NCI-H526 (cell line): ENCODE data around the gene SRPK2.
"Not testable (repeated sequence)": the region's sequence is repeated elsewhere in the genome, so short reads cannot be mapped to it uniquely, and the experiment has no call there.

ENCODE experiments used
- DNase-seq, 2 experiments: peaks; one replicate each; lab custom pipeline; 2025; lab: John Stamatoyannopoulos, UW

Gene SRPK2

GRCh38 chr7:105304040-105304895 is 84.5 kb downstream of the SRPK2 start:
- peak; percentile 47 to 54 for DNase-seq

DNA sequence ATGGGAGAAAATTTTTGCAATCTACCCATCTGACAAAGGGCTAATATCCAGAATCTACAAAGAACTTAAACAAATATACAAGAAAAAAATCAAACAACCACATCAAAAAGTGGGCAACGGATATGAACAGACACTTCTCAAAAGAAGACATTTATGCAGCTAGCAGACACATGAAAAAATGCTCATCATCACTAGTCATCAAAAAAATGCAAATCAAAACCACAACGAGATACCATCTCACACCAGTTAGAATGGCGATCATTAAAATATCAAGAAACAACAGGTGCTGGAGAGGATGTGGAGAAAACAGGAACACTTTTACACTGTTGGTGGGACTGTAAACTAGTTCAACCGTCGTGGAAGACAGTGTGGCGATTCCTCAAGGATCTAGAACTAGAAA is 88.1 kb downstream of the SRPK2 start:
- DNase-seq = peak; percentile 43 to 58

GRCh38 chr7:105298439-105298894 is 90.3 kb downstream of the SRPK2 start:
- DNase-seq = no peak

GRCh38 chr7:105297985-105298384 is 90.7 kb downstream of the SRPK2 start:
- DNase-seq = no peak

DNA sequence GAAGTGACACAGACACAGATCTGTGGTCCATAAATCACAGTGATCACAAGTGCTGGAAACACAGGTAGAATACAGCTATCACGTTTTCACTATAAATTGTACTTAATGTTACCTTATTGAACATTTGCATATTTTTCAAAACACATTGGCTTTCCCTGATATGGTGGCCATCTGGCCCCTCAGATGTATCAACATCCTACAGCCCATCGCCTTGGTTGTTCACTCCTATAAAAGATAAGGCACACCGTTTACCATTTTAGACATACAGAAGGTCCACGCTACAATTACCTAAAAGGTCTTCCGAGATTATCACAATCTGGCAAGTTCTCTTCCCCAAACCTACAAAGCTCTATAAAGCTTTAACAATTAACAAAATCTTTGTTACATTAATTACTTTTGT is 91.4 kb downstream of the SRPK2 start:
- no peak for DNase-seq

- no peak for DNase-seq
Observed at GRCh38 chr7:105296491-105296890, 92.2 kb downstream of the SRPK2 start.

GRCh38 chr7:105295596-105296352 is 92.9 kb downstream of the SRPK2 start:
- DNase-seq = no peak

DNA sequence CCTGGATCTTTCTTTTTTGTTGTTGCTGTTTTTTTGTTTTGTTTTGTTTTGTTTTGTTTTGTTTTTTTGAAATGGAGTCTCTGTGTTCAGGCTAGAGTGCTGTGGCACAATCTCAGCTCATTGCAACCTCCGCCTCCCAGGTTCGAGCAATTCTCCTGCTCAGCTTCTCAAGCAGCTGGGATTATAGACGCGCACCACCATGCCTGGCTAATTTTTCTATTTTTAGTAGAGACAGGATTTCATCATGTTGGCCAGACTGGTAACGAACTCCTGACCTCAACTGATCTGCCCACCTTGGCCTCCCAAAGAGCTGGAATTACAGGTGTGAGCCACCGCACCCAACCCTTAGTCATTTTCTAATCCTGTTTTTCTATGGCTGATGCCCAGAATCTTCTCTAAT is 94.2 kb downstream of the SRPK2 start:
- not testable (repeated sequence) for DNase-seq

- DNase-seq = no peak
Observed at GRCh38 chr7:105289704-105290103, 99.0 kb downstream of the SRPK2 start.

GRCh38 chr7:105286441-105286840 is 102.3 kb downstream of the SRPK2 start:
- DNase-seq = no peak

GRCh38 chr7:105285118-105285874 is 103.4 kb downstream of the SRPK2 start:
- no peak for DNase-seq

DNA sequence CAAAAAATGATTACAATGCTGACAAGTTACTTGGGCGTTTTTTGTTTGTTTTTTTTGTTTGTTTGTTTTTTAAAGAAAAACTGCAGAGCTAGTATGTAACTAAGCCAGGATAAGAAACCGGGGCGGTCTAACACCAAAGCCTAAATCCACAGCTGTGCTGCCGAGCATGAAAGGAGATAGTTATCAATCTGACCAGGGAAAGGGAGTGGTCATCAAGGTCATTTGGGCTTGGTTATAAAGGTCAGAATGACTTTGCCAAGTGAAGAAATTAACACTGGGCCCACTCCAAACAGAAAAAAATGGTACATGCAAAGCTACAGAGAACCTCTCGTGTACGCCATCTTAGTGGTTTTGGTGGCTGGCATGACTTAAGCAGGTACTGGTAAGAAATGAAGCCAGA is 104.7 kb downstream of the SRPK2 start:
- no peak for DNase-seq

DNA sequence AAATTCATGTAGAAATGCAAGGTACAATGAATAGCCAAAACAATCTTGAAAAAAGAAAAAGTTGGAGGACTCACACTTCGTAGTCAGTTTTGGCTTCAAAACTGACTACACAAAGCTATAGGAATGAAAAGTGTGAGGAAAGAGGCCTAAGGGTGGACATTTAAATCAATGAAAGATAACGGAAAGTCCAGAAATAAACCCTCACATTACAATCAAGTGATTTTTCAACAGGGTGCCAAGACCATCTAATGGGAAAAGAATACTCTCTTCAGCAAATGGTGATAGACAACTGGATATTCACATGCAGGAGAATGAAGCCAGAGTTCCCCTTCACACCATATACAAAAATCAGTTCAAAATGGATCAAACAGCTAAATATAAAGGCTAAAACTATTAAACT is 106.8 kb downstream of the SRPK2 start:
- DNase-seq = no peak

DNA sequence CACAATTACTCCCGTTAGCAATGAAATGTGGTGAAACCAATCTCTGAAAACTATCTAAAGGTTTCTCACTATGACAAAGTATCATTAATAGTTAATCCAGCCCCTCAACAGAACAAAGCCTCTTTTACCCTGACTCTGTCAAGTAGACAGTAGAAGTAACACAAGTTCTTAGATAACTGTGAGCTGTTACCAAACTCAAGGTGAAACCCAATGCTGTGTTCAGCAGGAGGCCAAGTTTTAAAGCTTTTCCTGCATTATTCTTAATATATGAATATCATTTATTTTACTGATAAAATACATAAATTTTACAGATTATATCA is 109.1 kb downstream of the SRPK2 start:
- DNase-seq = no peak

- no peak for DNase-seq
Observed at GRCh38 chr7:105278973-105279687, 109.6 kb downstream of the SRPK2 start.

- DNase-seq = no peak
Observed at GRCh38 chr7:105278565-105278964, 110.2 kb downstream of the SRPK2 start.

- no peak for DNase-seq
Observed at GRCh38 chr7:105277341-105277740, 111.4 kb downstream of the SRPK2 start.

GRCh38 chr7:105270117-105270516 is 118.6 kb downstream of the SRPK2 start:
- no peak for DNase-seq

- peak in 1 of 2 experiments; percentile 19 for DNase-seq
Observed at GRCh38 chr7:105269397-105269796, 119.3 kb downstream of the SRPK2 start.

- peak; percentile 48 to 73 for DNase-seq
Observed at GRCh38 chr7:105268511-105269392, 120.0 kb downstream of the SRPK2 start.

GRCh38 chr7:105268056-105268455 is 120.7 kb downstream of the SRPK2 start:
- DNase-seq = peak in 1 of 2 experiments; percentile 11
